Esophagus squamous epithelium (tissue), 4 donors: ENCODE measurements around the gene ABHD4.

Experiments used
- POLR2A ChIP-seq, 4 donors: fragments of 450-650 bp; IDR thresholded peaks; one replicate each; pipeline ENCODE4 v1.6.1; 2017; ENCODE audit warnings: antibody characterized with exemption in 4 of 4, mild to moderate bottlenecking in 4 of 4, moderate library complexity in 3 of 4
- TF ChIP-seq, protein P1 (sequence below), 6 experiments: fragments of 450-650 bp in 4 of 6; fragments of 200-600 bp in 2 of 6; sonication (generic) in 2 of 6; IDR thresholded peaks; one replicate each; pipeline ENCODE4 v1.5.1; 2016 to 2019; ENCODE audit warnings: antibody characterized with exemption in 6 of 6, mild to moderate bottlenecking in 4 of 6, moderate library complexity in 4 of 6

DNA sequence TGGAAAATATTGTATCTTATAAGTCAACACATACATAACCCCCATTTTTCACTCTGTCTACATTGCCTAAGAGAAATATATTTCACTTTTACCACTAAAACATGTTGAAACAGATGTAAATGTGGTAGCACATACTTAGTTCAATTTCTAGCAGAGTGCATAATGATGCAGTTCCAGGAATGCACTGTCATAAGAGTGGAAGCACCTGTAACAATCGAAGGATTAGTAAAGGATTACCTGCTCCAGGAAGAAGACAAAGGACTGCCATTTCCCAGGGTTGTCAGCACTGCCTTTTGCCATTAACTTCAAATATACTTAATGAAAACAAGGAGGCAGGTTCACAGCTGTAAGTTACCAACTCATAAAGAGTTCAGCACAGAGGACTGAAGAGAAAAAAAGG lies 33.6 kb upstream of the ABHD4 start:
- TF ChIP-seq, protein P1, sequence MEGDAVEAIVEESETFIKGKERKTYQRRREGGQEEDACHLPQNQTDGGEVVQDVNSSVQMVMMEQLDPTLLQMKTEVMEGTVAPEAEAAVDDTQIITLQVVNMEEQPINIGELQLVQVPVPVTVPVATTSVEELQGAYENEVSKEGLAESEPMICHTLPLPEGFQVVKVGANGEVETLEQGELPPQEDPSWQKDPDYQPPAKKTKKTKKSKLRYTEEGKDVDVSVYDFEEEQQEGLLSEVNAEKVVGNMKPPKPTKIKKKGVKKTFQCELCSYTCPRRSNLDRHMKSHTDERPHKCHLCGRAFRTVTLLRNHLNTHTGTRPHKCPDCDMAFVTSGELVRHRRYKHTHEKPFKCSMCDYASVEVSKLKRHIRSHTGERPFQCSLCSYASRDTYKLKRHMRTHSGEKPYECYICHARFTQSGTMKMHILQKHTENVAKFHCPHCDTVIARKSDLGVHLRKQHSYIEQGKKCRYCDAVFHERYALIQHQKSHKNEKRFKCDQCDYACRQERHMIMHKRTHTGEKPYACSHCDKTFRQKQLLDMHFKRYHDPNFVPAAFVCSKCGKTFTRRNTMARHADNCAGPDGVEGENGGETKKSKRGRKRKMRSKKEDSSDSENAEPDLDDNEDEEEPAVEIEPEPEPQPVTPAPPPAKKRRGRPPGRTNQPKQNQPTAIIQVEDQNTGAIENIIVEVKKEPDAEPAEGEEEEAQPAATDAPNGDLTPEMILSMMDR (IDR thresholded peaks at IDR 0.05), result no peak
- TF ChIP-seq POLR2A (IDR thresholded peaks at IDR 0.05), result no peak
